Activated CD4-positive, alpha-beta memory T cell treated with anti-CD3 and anti-CD28 coated beads for 36 hours (primary cell): Measurements from ENCODE around the gene OTULIN. TPM values are rescaled to one million over a fixed set of nuclear protein-coding genes. Genes with fewer than 3 reads are reported as not detected.

Experiments used
- CTCF ChIA-PET: fragments of 350-600 bp; sonication (Branson Sonifier 250); formaldehyde crosslinking; loops from one replicate; lab custom pipeline; 2021; ENCODE audit warnings: antibody characterized with exemption, inconsistent platforms; lab: Charles Lee
- POLR2A ChIA-PET: fragments of 350-600 bp; sonication (Branson Sonifier 250); formaldehyde crosslinking; loops from one replicate; lab custom pipeline; 2021; ENCODE audit warnings: antibody characterized with exemption; lab: Charles Lee
- DNase-seq: peaks from one replicate; pipeline ENCODE4 v3.0.0-alpha.2; 2020
- H3K27ac Mint-ChIP-seq: one replicate; pipeline ENCODE4 v1.8.0; 2021; ENCODE audit warnings: mixed read lengths
- H3K27me3 Mint-ChIP-seq: one replicate; pipeline ENCODE4 v1.8.0; 2021; ENCODE audit warnings: mixed read lengths
- H3K36me3 Mint-ChIP-seq: one replicate; pipeline ENCODE4 v1.8.0; 2021; ENCODE audit warnings: mixed read lengths
- H3K4me1 Mint-ChIP-seq: one replicate; pipeline ENCODE4 v1.8.0; 2021; ENCODE audit warnings: low read depth, mixed read lengths
- H3K4me3 Mint-ChIP-seq: one replicate; pipeline ENCODE4 v1.8.0; 2021; ENCODE audit warnings: mild to moderate bottlenecking, mixed read lengths
- H3K9me3 Mint-ChIP-seq: one replicate; pipeline ENCODE4 v1.8.0; 2021; ENCODE audit warnings: mixed read lengths
- intact Hi-C: fragments of 100-400 bp; cut with micrococcal nuclease; formaldehyde crosslinking; loops from one replicate; pipeline ENCODE4 v1.15.1; 2023
- total RNA-seq, 2 experiments: library from RNA; stranded (reverse); gene quantifications; one replicate each; pipeline ENCODE4 v1.2.3, GENCODE V29; 2021

OTULIN gene
- total RNA-seq, 2 experiments from 2014 or later = 53.3 to 53.6 TPM

DNA sequence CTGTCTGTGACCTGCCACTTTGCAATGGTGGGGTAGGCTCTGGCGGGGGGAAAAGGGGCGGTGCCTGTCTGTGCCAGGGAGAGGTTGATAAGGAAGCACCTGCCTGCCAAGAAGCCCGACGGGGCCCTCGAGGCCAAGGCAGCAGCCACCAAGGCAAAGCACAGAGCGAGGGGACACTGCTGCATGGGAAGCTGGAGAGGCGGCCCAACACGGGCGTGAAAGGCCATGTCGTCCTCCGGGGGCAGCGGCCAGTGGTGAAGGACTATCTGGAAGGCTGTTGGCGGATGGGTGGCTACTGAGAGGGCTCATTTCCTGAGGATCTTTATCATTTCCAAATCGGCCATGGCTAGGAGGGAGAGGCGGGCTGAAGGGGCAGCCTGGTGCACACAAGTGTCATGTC, 66.4 kb downstream of the OTULIN start:
- Mint-ChIP-seq H3K4me1 (peaks cover 6% of the 10 kb centered on the region), H3K36me3 (peaks cover 13% of the 10 kb centered on the region), H3K4me3 (no peak overlapping the region), H3K27ac (no peak overlapping the region), H3K27me3 (no peaks in the 10 kb centered on the region), H3K9me3 (no peaks in the 10 kb centered on the region)
- CTCF ChIA-PET = interaction anchor here (2.2 kb wide), 1 partner anchor 272 kb away, joined by 10 read pairs; no protein-coding TSS in a partner anchor
- POLR2A ChIA-PET = no interaction called here
- intact Hi-C loops = no loop called here
- DNase-seq = no peak

DNA sequence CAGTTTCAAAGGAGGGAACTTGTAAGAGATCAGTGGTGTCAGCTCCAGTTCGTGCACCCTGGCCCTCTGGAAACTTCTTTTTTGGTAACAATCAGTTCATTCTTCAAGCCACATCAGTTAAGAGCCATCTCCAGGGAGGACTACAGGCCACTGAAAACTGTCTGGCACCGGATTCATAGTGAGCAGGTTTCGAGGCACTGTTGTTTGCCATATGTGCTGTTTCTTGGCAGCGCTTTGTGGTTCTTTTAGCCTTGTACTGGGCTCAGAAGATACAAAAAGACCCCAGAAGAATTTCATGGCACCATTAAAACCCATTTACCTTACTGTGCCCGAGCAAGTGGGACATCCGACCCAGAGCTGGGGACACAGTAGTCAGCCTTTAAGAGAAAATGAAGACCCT, 68.5 kb downstream of the OTULIN start:
- intact Hi-C loops = no loop called here
- CTCF ChIA-PET = interaction anchor here (0.9 to 2.2 kb wide), 2 partner anchors 137 to 270 kb away, joined by 5 to 10 read pairs; no protein-coding TSS in a partner anchor
- DNase-seq = no peak
- Mint-ChIP-seq H3K36me3 (peaks cover 7% of the 10 kb centered on the region), H3K27ac (no peak overlapping the region), H3K4me3 (no peak overlapping the region), H3K27me3 (no peaks in the 10 kb centered on the region), H3K4me1 (no peaks in the 10 kb centered on the region), H3K9me3 (no peaks in the 10 kb centered on the region)
- POLR2A ChIA-PET = no interaction called here

DNA sequence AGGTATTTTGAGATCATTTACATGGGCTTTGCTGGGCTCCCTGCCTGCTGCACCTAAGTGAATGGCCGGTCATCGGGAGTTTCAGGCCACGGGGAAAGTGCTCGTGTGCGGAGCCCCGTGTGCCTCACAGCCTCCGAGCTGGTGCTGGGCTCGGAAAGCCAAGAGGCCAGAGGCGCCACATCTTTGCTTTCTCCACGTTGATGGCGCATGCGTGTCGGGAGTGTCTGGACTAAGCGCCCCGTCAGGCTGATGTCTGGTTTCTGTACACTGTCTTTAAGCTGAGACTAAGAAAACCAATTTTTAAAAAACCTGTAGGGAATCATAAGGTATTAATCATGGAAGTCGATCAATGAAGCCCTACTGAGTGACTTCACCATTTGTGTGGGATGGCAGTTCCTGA, 69.1 kb downstream of the OTULIN start:
- CTCF ChIA-PET = no interaction called here
- POLR2A ChIA-PET = no interaction called here
- no peaks in the 10 kb centered on the region for H3K9me3 Mint-ChIP-seq
- no peaks in the 10 kb centered on the region for H3K27me3 Mint-ChIP-seq
- DNase-seq = no peak
- no peaks in the 10 kb centered on the region for H3K4me1 Mint-ChIP-seq
- no peak overlapping the region for H3K27ac Mint-ChIP-seq
- peaks cover 8% of the 10 kb centered on the region for H3K36me3 Mint-ChIP-seq
- intact Hi-C loops = no loop called here
- no peak overlapping the region for H3K4me3 Mint-ChIP-seq

DNA sequence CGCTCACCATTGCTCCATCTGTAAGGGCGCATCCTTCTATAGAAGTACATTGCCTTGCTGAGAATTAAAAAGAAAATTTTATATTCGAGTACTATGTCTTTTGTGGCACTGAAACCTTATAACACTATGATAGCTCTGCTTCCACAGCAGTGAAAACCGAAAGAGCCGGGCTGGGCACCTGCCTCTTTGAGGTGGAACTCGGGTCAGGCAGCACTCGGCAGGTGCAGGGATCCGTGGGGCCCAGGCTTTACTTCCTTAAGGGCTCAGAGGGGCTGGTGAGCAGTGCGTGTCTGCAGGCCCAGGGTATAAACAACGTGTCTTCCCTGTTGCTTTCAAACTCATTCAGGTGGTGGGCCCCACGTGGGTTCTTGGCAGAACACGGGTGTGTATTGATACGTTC, 69.9 kb downstream of the OTULIN start:
- Mint-ChIP-seq H3K4me3 (no peak overlapping the region), H3K27me3 (no peaks in the 10 kb centered on the region), H3K4me1 (no peaks in the 10 kb centered on the region), H3K9me3 (no peaks in the 10 kb centered on the region), H3K27ac (no peak overlapping the region), H3K36me3 (peaks cover 11% of the 10 kb centered on the region)
- ChIA-PET POLR2A (no interaction called here), CTCF (no interaction called here)
- intact Hi-C loops = no loop called here
- no peak for DNase-seq

- CTCF ChIA-PET = no interaction called here
- Mint-ChIP-seq H3K36me3 (peaks cover 11% of the 10 kb centered on the region), H3K27ac (no peak overlapping the region), H3K9me3 (no peaks in the 10 kb centered on the region), H3K4me1 (no peaks in the 10 kb centered on the region), H3K27me3 (no peaks in the 10 kb centered on the region), H3K4me3 (no peak overlapping the region)
- DNase-seq = no peak
- intact Hi-C loops = no loop called here
- POLR2A ChIA-PET = no interaction called here
Measured at GRCh38 chr5:14735944-14736343, 71.4 kb downstream of the OTULIN start.

- no peaks in the 10 kb centered on the region for H3K9me3 Mint-ChIP-seq
- intact Hi-C loops = no loop called here
- no peak overlapping the region for H3K4me3 Mint-ChIP-seq
- no peaks in the 10 kb centered on the region for H3K4me1 Mint-ChIP-seq
- H3K27me3 Mint-ChIP-seq = no peaks in the 10 kb centered on the region
- ChIA-PET POLR2A (no interaction called here), CTCF (interaction anchor here (1.4 kb wide), 1 partner anchor 10 kb away, joined by 4 read pairs; no protein-coding TSS in a partner anchor)
- DNase-seq = no peak
- H3K36me3 Mint-ChIP-seq = peaks cover 17% of the 10 kb centered on the region
- H3K27ac Mint-ChIP-seq = no peak overlapping the region
Measured at GRCh38 chr5:14737291-14737690, 72.8 kb downstream of the OTULIN start.

GRCh38 chr5:14738050-14738449, 73.5 kb downstream of the OTULIN start:
- no peaks in the 10 kb centered on the region for H3K4me1 Mint-ChIP-seq
- no peaks in the 10 kb centered on the region for H3K27me3 Mint-ChIP-seq
- peaks cover 21% of the 10 kb centered on the region for H3K36me3 Mint-ChIP-seq
- intact Hi-C loops = no loop called here
- no peak overlapping the region for H3K27ac Mint-ChIP-seq
- H3K4me3 Mint-ChIP-seq = no peak overlapping the region
- CTCF ChIA-PET = no interaction called here
- no peaks in the 10 kb centered on the region for H3K9me3 Mint-ChIP-seq
- DNase-seq = no peak
- POLR2A ChIA-PET = no interaction called here

DNA sequence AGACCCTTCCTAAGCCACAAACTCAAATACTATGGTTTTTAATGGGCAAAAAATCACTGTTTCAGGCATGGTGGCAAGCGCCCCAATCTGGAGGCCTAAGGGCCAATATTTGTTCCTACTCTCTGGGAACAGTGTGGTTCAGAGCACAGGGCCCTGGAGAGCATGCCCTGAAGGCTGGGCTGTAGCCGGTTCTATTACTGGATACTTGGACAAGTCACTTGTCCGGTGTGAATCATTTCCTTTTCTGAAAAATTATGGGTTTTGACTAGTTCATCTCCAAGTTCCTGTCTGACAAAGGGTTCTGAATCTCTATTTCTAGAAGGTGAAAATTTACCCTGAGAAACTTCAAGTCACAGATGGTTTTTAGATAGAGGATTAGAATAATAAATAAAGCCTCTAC, 75.0 kb downstream of the OTULIN start:
- H3K27me3 Mint-ChIP-seq = no peaks in the 10 kb centered on the region
- CTCF ChIA-PET = no interaction called here
- peaks cover 26% of the 10 kb centered on the region for H3K36me3 Mint-ChIP-seq
- intact Hi-C loops = no loop called here
- H3K27ac Mint-ChIP-seq = no peak overlapping the region
- no peak for DNase-seq
- no peaks in the 10 kb centered on the region for H3K4me1 Mint-ChIP-seq
- no peaks in the 10 kb centered on the region for H3K9me3 Mint-ChIP-seq
- no peak overlapping the region for H3K4me3 Mint-ChIP-seq
- POLR2A ChIA-PET = no interaction called here

GRCh38 chr5:14739981-14740380, 75.5 kb downstream of the OTULIN start:
- Mint-ChIP-seq H3K27me3 (no peaks in the 10 kb centered on the region), H3K36me3 (peaks cover 25% of the 10 kb centered on the region), H3K27ac (no peak overlapping the region), H3K9me3 (no peaks in the 10 kb centered on the region), H3K4me3 (no peak overlapping the region), H3K4me1 (no peaks in the 10 kb centered on the region)
- ChIA-PET POLR2A (no interaction called here), CTCF (interaction anchor here (1.1 kb wide), 1 partner anchor 15 kb away, joined by 4 read pairs; no protein-coding TSS in a partner anchor)
- DNase-seq = no peak
- intact Hi-C loops = no loop called here

GRCh38 chr5:14741131-14741530, 76.6 kb downstream of the OTULIN start:
- Mint-ChIP-seq H3K4me3 (no peak overlapping the region), H3K4me1 (no peaks in the 10 kb centered on the region), H3K36me3 (peaks cover 27% of the 10 kb centered on the region), H3K27me3 (no peaks in the 10 kb centered on the region), H3K9me3 (no peaks in the 10 kb centered on the region), H3K27ac (no peak overlapping the region)
- DNase-seq = no peak
- intact Hi-C loops = no loop called here
- ChIA-PET POLR2A (no interaction called here), CTCF (interaction anchor here (0.7 to 1.1 kb wide), 2 partner anchors 17 to 273 kb away, joined by 3 to 4 read pairs; no protein-coding TSS in a partner anchor)

GRCh38 chr5:14741801-14742440, 77.4 kb downstream of the OTULIN start:
- intact Hi-C loops = no loop called here
- no peaks in the 10 kb centered on the region for H3K9me3 Mint-ChIP-seq
- H3K27me3 Mint-ChIP-seq = no peaks in the 10 kb centered on the region
- no peak overlapping the region for H3K4me3 Mint-ChIP-seq
- H3K4me1 Mint-ChIP-seq = no peaks in the 10 kb centered on the region
- POLR2A ChIA-PET = no interaction called here
- DNase-seq = no peak
- H3K27ac Mint-ChIP-seq = no peak overlapping the region
- H3K36me3 Mint-ChIP-seq = peaks cover 32% of the 10 kb centered on the region
- CTCF ChIA-PET = interaction anchor here (0.7 kb wide), 1 partner anchor 272 kb away, joined by 3 read pairs; no protein-coding TSS in a partner anchor

DNA sequence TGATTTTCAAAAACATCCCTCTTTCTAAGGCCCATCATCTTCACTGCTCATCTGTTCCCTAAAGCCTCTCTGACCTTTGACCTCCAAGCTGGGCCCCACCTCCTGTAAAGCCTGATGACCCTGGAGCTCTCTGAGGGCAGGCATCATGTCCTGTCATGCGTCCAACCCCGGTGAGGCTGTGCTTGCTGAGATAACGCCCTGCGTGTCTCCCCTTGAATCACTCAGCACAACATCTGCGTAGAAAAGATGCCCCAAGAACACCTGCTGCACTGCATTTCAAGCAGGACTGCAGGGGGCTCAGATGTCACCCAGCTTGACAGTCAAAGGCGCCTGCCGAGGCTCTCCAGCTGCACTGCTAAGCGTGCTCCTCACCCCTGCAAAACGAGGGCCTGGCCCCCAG, 78.0 kb downstream of the OTULIN start:
- Mint-ChIP-seq H3K4me3 (no peak overlapping the region), H3K9me3 (no peaks in the 10 kb centered on the region), H3K36me3 (peaks cover 32% of the 10 kb centered on the region), H3K4me1 (no peaks in the 10 kb centered on the region), H3K27me3 (no peaks in the 10 kb centered on the region), H3K27ac (no peak overlapping the region)
- no peak for DNase-seq
- intact Hi-C loops = no loop called here
- ChIA-PET POLR2A (no interaction called here), CTCF (no interaction called here)
